Measurements from ENCODE around the gene LIME1. TPM values are rescaled to one million over a fixed set of nuclear protein-coding genes. Genes with fewer than 3 reads are reported as not detected.

LIME1 gene
- total RNA-seq = 1 to 10 TPM; 6.5 to 7.4 TPM
- polyA plus RNA-seq = 10 to 100 TPM in 1 of 2 donors, 1 to 10 TPM in 1; 9.9 to 57.6 TPM
- long read RNA-seq, donor 1, partial matches to known transcripts = 1 of 2 reads
- long read RNA-seq, donor 1, other reads (novel, unspliced or antisense) = 0 of 2 reads
- long read RNA-seq, donor 2, partial matches to known transcripts = 0 of 1 reads
- long read RNA-seq, donor 2, other reads (novel, unspliced or antisense) = 0 of 1 reads

GRCh38 chr20:63735859-63736718 lies at the start of gene LIME1:
TSS of gene LIME1 (plus strand) at chr20:63736664. CDS start at chr20:63737550, 886 bp downstream.
- no peak for ATAC-seq (ENCODE audit: low FRiP score)
- H3K4me3 ChIP-seq (ENCODE audit: low read length in 2 of 2) = no peak within 1 kb of the TSS

GRCh38 chr20:63687419-63688178 lies 48.9 kb upstream of the LIME1 start:
- Histone ChIP-seq H3K27ac (ENCODE audit: low read depth in 1 of 2, low read length in 2 of 2) (no peak overlapping the region), H3K27me3 (ENCODE audit: control insufficient read depth in 1 of 2, insufficient read depth in 2 of 2, low read length in 1 of 2) (no peaks in the 10 kb centered on the region), H3K4me3 (ENCODE audit: low read length in 2 of 2) (no peak overlapping the region), H3K9me3 (ENCODE audit: control insufficient read depth, low read length) (no peaks in the 10 kb centered on the region), H3K4me1 (ENCODE audit: control insufficient read depth in 1 of 2, insufficient read depth in 2 of 2, low read length in 2 of 2) (no peaks in the 10 kb centered on the region), H3K36me3 (ENCODE audit: control insufficient read depth in 1 of 2, insufficient read depth in 2 of 2, low read length in 1 of 2) (no peaks in the 10 kb centered on the region)
- DNase-seq (peak; percentile 59 to 82), ATAC-seq (ENCODE audit: low FRiP score) (no peak)
- intact Hi-C loops (cut with DNase I) = no loop called here
- WGBS, 2 donors = 88 to 89% methylated on average over 29 of the region's 29 CpGs

More at GRCh38 chr20:63735859-63736718, at the start of gene LIME1:
- DNase-seq = peak; percentile 63 to 80
- H3K9me3 ChIP-seq (ENCODE audit: control insufficient read depth, low read length) = no peaks in the 10 kb centered on the region
- H3K4me1 ChIP-seq (ENCODE audit: control insufficient read depth in 1 of 2, insufficient read depth in 2 of 2, low read length in 2 of 2) = no peaks in the 10 kb centered on the region
- intact Hi-C loops (cut with DNase I) = no loop called here
- WGBS, 2 donors = 84 to 86% methylated on average over 31 of the region's 31 CpGs
- H3K27me3 ChIP-seq (ENCODE audit: control insufficient read depth in 1 of 2, insufficient read depth in 2 of 2, low read length in 1 of 2) = no peaks in the 10 kb centered on the region
- no peaks in the 10 kb centered on the region for H3K36me3 ChIP-seq (ENCODE audit: control insufficient read depth in 1 of 2, insufficient read depth in 2 of 2, low read length in 1 of 2)
- no peak within 1 kb of the TSS for H3K27ac ChIP-seq (ENCODE audit: low read depth in 1 of 2, low read length in 2 of 2)

GRCh38 chr20:63688228-63689045 lies 48.0 kb upstream of the LIME1 start:
- Histone ChIP-seq H3K36me3 (ENCODE audit: control insufficient read depth in 1 of 2, insufficient read depth in 2 of 2, low read length in 1 of 2) (no peaks in the 10 kb centered on the region), H3K4me3 (ENCODE audit: low read length in 2 of 2) (no peak overlapping the region), H3K27me3 (ENCODE audit: control insufficient read depth in 1 of 2, insufficient read depth in 2 of 2, low read length in 1 of 2) (no peaks in the 10 kb centered on the region), H3K4me1 (ENCODE audit: control insufficient read depth in 1 of 2, insufficient read depth in 2 of 2, low read length in 2 of 2) (no peaks in the 10 kb centered on the region), H3K27ac (ENCODE audit: low read depth in 1 of 2, low read length in 2 of 2) (no peak overlapping the region), H3K9me3 (ENCODE audit: control insufficient read depth, low read length) (no peaks in the 10 kb centered on the region)
- 87 to 89% methylated on average over 28 to 31 of the region's 31 CpGs for WGBS, 2 donors
- intact Hi-C loops (cut with DNase I) = no loop called here
- DNase-seq (peak in 1 of 2 donors; percentile 59), ATAC-seq (ENCODE audit: low FRiP score) (no peak)

- WGBS, 2 donors = 89 to 92% methylated on average over 44 of the region's 44 CpGs
- ATAC-seq (ENCODE audit: low FRiP score) = no peak
- no peaks in the 10 kb centered on the region for H3K9me3 ChIP-seq (ENCODE audit: control insufficient read depth, low read length)
- DNase-seq = peak in 1 of 2 donors; percentile 65
- H3K27me3 ChIP-seq (ENCODE audit: control insufficient read depth in 1 of 2, insufficient read depth in 2 of 2, low read length in 1 of 2) = no peaks in the 10 kb centered on the region
- H3K36me3 ChIP-seq (ENCODE audit: control insufficient read depth in 1 of 2, insufficient read depth in 2 of 2, low read length in 1 of 2) = no peaks in the 10 kb centered on the region
- no peaks in the 10 kb centered on the region for H3K4me1 ChIP-seq (ENCODE audit: control insufficient read depth in 1 of 2, insufficient read depth in 2 of 2, low read length in 2 of 2)
- no peak overlapping the region for H3K27ac ChIP-seq (ENCODE audit: low read depth in 1 of 2, low read length in 2 of 2)
- intact Hi-C loops (cut with DNase I) = no loop called here
- no peak overlapping the region for H3K4me3 ChIP-seq (ENCODE audit: low read length in 2 of 2)
These were observed 47.1 kb upstream of the LIME1 start for GRCh38 chr20:63689046-63690002.

- Histone ChIP-seq H3K9me3 (ENCODE audit: control insufficient read depth, low read length) (no peaks in the 10 kb centered on the region), H3K27ac (ENCODE audit: low read depth in 1 of 2, low read length in 2 of 2) (no peak overlapping the region), H3K36me3 (ENCODE audit: control insufficient read depth in 1 of 2, insufficient read depth in 2 of 2, low read length in 1 of 2) (no peaks in the 10 kb centered on the region), H3K4me3 (ENCODE audit: low read length in 2 of 2) (no peak overlapping the region), H3K27me3 (ENCODE audit: control insufficient read depth in 1 of 2, insufficient read depth in 2 of 2, low read length in 1 of 2) (no peaks in the 10 kb centered on the region), H3K4me1 (ENCODE audit: control insufficient read depth in 1 of 2, insufficient read depth in 2 of 2, low read length in 2 of 2) (no peaks in the 10 kb centered on the region)
- DNase-seq (peak in 1 of 2 donors; percentile 49), ATAC-seq (ENCODE audit: low FRiP score) (no peak)
- 90 to 91% methylated on average over 36 to 40 of the region's 40 CpGs for WGBS, 2 donors
- intact Hi-C loops (cut with DNase I) = no loop called here
These were observed 46.2 kb upstream of the LIME1 start for GRCh38 chr20:63690003-63690897.

- Histone ChIP-seq H3K27me3 (ENCODE audit: control insufficient read depth in 1 of 2, insufficient read depth in 2 of 2, low read length in 1 of 2) (no peaks in the 10 kb centered on the region), H3K4me3 (ENCODE audit: low read length in 2 of 2) (no peak overlapping the region), H3K27ac (ENCODE audit: low read depth in 1 of 2, low read length in 2 of 2) (no peak overlapping the region), H3K36me3 (ENCODE audit: control insufficient read depth in 1 of 2, insufficient read depth in 2 of 2, low read length in 1 of 2) (no peaks in the 10 kb centered on the region), H3K9me3 (ENCODE audit: control insufficient read depth, low read length) (no peaks in the 10 kb centered on the region), H3K4me1 (ENCODE audit: control insufficient read depth in 1 of 2, insufficient read depth in 2 of 2, low read length in 2 of 2) (no peaks in the 10 kb centered on the region)
- intact Hi-C loops (cut with DNase I) = no loop called here
- DNase-seq (peak; percentile 49 to 76), ATAC-seq (ENCODE audit: low FRiP score) (no peak)
- WGBS, 2 donors = 82 to 84% methylated on average over 23 to 24 of the region's 24 CpGs
These were observed 45.4 kb upstream of the LIME1 start for GRCh38 chr20:63690898-63691710.
